Loucy (cell line): ENCODE results near the gene CRYGS.

Experiments
- H2AFZ ChIP-seq: fragments of 200-600 bp; sonication (generic); 2 replicates; pipeline ENCODE4 v1.6.0; 2016; ENCODE audit warnings: antibody characterized with exemption, mild to moderate bottlenecking, low read length, moderate library complexity
- H3F3A ChIP-seq: fragments of 200-600 bp; 2 replicates; pipeline ENCODE4 v1.6.0; 2016; ENCODE audit warnings: antibody characterized with exemption, low read depth, mild to moderate bottlenecking
- H3K27me3 ChIP-seq: fragments of 200-600 bp; sonication (generic); 2 replicates; pipeline ENCODE4 v1.6.1; 2014; ENCODE audit warnings: low read length, mild to moderate bottlenecking; ENCODE audit not compliant: insufficient read depth, poor library complexity, severe bottlenecking
- H3K36me3 ChIP-seq: fragments of 200-600 bp; sonication (generic); 2 replicates; pipeline ENCODE4 v1.6.1; 2016; ENCODE audit warnings: low read length; ENCODE audit not compliant: insufficient read depth
- H3K4me1 ChIP-seq: fragments of 200-600 bp; sonication (generic); 2 replicates; pipeline ENCODE4 v1.5.1; 2014; ENCODE audit warnings: low read length, mild to moderate bottlenecking; ENCODE audit not compliant: insufficient read depth, poor library complexity, severe bottlenecking
- H3K4me2 ChIP-seq: fragments of 200-600 bp; sonication (generic); 2 replicates; pipeline ENCODE4 v1.6.0; 2014; ENCODE audit warnings: antibody characterized with exemption, low read length, low read depth, mild to moderate bottlenecking; ENCODE audit not compliant: poor library complexity, severe bottlenecking
- H3K4me3 ChIP-seq: fragments of 200-600 bp; sonication (generic); 2 replicates; pipeline ENCODE4 v1.5.1; 2014; ENCODE audit warnings: low read length, mild to moderate bottlenecking, mixed read lengths; ENCODE audit not compliant: poor library complexity, severe bottlenecking
- H3K79me2 ChIP-seq: fragments of 200-600 bp; sonication (generic); 2 replicates; pipeline ENCODE4 v1.6.1; 2014; ENCODE audit warnings: low read length; ENCODE audit not compliant: insufficient read depth
- H3K9ac ChIP-seq: fragments of 200-600 bp; sonication (generic); 2 replicates; pipeline ENCODE4 v1.6.0; 2014; ENCODE audit warnings: mild to moderate bottlenecking, low read depth, low read length, moderate library complexity; ENCODE audit not compliant: poor library complexity, severe bottlenecking
- H3K9me2 ChIP-seq: fragments of 200-600 bp; sonication (generic); replicated peaks from 2 replicates; pipeline ENCODE4 v1.6.1; 2016; ENCODE audit warnings: low read depth, low read length, mixed read lengths
- H3K9me3 ChIP-seq: fragments of 200-600 bp; sonication (generic); 2 replicates; pipeline ENCODE4 v1.6.1; 2014; ENCODE audit warnings: mild to moderate bottlenecking, antibody characterized with exemption, low read length, low read depth; ENCODE audit not compliant: insufficient read depth
- H4K20me1 ChIP-seq: fragments of 200-600 bp; sonication (generic); 2 replicates; pipeline ENCODE4 v1.6.0; 2014; ENCODE audit warnings: antibody characterized with exemption, low read length, mild to moderate bottlenecking; ENCODE audit not compliant: insufficient read depth, poor library complexity, severe bottlenecking
- EZH2phosphoT487 ChIP-seq: fragments of 200-600 bp; IDR thresholded peaks from 2 replicates; pipeline ENCODE4 v1.6.1; 2018; ENCODE audit warnings: antibody characterized with exemption, mild to moderate bottlenecking, moderate library complexity, borderline replicate concordance
- TF ChIP-seq, protein P1 (sequence below): fragments of 200-600 bp; sonication (generic); conservative IDR thresholded peaks from 2 replicates; pipeline ENCODE4 v1.5.1; 2014; ENCODE audit warnings: mild to moderate bottlenecking, antibody characterized with exemption, low read length

CRYGS gene

DNA sequence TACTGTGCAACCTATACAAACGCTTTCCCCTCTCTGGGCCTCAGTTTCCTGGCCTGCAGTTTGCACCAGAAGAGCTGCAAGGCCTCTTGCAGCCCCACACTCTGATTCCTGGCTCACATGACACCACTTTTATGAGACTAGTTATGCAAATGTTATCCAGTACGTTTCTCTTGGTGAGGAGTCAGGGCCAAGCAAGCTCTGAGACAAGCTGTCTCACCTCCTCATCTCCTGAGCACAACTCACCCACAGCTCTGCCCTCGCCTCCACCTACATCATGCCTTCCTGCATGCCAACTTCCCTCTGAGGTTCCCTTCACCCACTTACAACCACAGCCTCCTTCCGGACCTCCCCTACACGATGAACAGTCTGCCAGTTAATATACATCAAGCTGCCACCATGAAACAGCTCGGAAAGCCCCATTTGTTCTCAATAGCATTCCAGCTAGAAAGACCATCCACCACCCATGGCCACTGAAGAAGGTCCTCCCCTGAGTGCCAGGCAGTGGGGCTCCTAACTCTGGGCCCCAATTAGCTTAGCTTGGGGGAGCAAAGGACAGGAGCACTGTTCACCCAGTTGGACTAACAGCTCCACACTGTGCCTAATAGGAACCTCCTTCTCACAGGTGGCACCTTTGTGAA is 25.0 kb downstream of the CRYGS start:
- H3K4me3 ChIP-seq: peak overlapping the region; percentile 63
- H3K4me1 ChIP-seq: peaks cover 75% of the 10 kb centered on the region
- peak overlapping the region; percentile 80 for H3K9ac ChIP-seq

DNA sequence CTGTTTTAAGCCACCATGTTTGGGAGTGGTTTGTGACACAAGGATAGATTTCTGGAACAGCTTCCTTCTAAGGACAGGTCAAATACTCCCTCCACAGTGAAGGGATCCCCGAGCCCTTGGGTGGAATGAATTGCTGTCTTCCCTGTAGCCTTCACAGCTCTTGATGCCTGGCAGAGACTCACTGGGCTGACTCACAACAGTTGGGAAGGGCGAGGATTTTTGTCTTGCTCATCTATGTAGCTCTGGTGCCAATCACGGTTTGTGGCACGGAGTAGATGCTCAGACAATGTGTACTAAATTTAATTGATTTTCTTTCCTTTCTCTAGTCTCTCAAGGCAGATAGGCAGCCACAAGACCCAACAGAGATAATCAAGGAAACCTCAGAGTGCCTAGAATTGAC is 27.0 kb downstream of the CRYGS start:
- Histone ChIP-seq H3F3A (peaks cover 14% of the 10 kb centered on the region), H3K9me3 (no peaks in the 10 kb centered on the region), H3K36me3 (no peaks in the 10 kb centered on the region), H3K9ac (peak overlapping the region; percentile 80), H3K27me3 (no peaks in the 10 kb centered on the region), H3K4me2 (peak overlapping the region; percentile 81), H3K4me1 (peaks cover 94% of the 10 kb centered on the region), H3K79me2 (no peaks in the 10 kb centered on the region), H3K4me3 (no peak overlapping the region), H3K9me2 (no peaks in the 10 kb centered on the region), H4K20me1 (no peaks in the 10 kb centered on the region), H2AFZ (no peak overlapping the region)
- TF ChIP-seq, protein P1, sequence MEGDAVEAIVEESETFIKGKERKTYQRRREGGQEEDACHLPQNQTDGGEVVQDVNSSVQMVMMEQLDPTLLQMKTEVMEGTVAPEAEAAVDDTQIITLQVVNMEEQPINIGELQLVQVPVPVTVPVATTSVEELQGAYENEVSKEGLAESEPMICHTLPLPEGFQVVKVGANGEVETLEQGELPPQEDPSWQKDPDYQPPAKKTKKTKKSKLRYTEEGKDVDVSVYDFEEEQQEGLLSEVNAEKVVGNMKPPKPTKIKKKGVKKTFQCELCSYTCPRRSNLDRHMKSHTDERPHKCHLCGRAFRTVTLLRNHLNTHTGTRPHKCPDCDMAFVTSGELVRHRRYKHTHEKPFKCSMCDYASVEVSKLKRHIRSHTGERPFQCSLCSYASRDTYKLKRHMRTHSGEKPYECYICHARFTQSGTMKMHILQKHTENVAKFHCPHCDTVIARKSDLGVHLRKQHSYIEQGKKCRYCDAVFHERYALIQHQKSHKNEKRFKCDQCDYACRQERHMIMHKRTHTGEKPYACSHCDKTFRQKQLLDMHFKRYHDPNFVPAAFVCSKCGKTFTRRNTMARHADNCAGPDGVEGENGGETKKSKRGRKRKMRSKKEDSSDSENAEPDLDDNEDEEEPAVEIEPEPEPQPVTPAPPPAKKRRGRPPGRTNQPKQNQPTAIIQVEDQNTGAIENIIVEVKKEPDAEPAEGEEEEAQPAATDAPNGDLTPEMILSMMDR: no peak
- no peak for TF ChIP-seq EZH2phosphoT487

More for the DNA sequence above, 25.0 kb downstream of the CRYGS start:
- Histone ChIP-seq H3K36me3 (no peaks in the 10 kb centered on the region), H3K79me2 (no peaks in the 10 kb centered on the region), H4K20me1 (no peaks in the 10 kb centered on the region), H3K9me3 (no peaks in the 10 kb centered on the region), H3K27me3 (no peaks in the 10 kb centered on the region), H3F3A (peaks cover 14% of the 10 kb centered on the region), H3K9me2 (no peaks in the 10 kb centered on the region), H3K4me2 (peak overlapping the region; percentile 81), H2AFZ (no peak overlapping the region)
- TF ChIP-seq, protein P1: no peak
- no peak for TF ChIP-seq EZH2phosphoT487

DNA sequence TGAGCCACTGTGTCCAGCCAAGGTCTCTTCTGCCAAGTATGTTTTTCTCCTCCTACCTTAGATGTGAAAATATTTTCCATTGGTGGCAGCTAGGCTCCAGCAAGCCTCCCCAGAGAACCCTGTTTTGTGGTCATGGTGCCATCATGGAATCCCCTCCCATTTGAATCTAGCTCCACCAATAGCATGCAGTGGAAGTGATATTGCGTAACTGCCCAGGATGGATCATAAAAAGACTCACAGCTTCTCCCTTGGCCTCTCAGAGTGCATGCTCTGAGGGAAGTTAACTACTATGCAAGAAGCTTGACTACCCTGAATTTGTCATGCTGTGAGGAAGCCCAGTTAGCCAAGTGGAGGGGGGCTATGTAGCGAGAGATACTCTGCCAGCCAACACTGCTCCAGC is 27.5 kb downstream of the CRYGS start:
- Histone ChIP-seq H3K4me2 (no peak overlapping the region), H3K9me3 (no peaks in the 10 kb centered on the region)

More for the DNA sequence above, 27.5 kb downstream of the CRYGS start:
- peaks cover 14% of the 10 kb centered on the region for H3F3A ChIP-seq
- TF ChIP-seq, protein P1: no peak
- no peak for TF ChIP-seq EZH2phosphoT487
- no peaks in the 10 kb centered on the region for H3K36me3 ChIP-seq
- H3K4me3 ChIP-seq: no peak overlapping the region
- no peaks in the 10 kb centered on the region for H4K20me1 ChIP-seq
- peak overlapping the region; percentile 81 for H3K9ac ChIP-seq
- peaks cover 92% of the 10 kb centered on the region for H3K4me1 ChIP-seq
- H3K27me3 ChIP-seq: no peaks in the 10 kb centered on the region
- no peaks in the 10 kb centered on the region for H3K79me2 ChIP-seq
- no peak overlapping the region for H2AFZ ChIP-seq
- H3K9me2 ChIP-seq: no peaks in the 10 kb centered on the region
